CD4-positive, alpha-beta T cell treated with Interleukin-21 for 1 hour (primary cell): ENCODE measurements around the gene PARP1.

ENCODE experiments used
- DNase-seq: peaks from one replicate; pipeline ENCODE4 v3.0.0-alpha.2; 2020

Gene PARP1

DNA sequence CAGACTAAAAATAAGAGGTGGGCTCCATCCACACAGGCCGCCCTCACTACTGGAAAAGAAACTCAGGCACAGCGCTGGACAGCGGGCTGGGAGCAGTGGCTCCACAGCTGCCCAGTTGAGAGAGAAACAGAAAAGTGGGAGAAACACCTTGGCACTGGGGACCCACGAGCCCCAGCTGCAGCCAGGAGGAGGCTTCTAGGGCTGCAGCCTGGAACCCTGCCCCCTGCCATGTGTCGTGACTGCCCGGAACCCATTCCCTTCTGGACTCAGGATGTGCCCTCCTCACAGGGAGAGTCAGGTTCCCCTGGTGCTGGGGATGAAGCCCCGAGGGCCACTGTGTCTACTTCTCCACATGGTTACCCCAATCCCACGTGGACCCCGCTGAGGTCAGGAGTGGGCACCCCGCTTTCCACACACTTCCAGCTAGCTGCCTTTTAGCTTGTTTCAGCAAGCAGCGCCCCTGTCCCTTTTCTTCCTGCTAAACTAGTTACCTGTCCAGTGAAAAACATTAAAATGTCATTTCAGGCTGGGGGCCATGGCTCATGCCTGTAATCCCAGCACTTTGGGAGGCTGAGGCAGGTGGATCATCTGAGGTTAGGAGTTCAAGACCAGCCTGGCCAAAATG is 35.9 kb downstream of the PARP1 start:
- DNase-seq = no peak

DNA sequence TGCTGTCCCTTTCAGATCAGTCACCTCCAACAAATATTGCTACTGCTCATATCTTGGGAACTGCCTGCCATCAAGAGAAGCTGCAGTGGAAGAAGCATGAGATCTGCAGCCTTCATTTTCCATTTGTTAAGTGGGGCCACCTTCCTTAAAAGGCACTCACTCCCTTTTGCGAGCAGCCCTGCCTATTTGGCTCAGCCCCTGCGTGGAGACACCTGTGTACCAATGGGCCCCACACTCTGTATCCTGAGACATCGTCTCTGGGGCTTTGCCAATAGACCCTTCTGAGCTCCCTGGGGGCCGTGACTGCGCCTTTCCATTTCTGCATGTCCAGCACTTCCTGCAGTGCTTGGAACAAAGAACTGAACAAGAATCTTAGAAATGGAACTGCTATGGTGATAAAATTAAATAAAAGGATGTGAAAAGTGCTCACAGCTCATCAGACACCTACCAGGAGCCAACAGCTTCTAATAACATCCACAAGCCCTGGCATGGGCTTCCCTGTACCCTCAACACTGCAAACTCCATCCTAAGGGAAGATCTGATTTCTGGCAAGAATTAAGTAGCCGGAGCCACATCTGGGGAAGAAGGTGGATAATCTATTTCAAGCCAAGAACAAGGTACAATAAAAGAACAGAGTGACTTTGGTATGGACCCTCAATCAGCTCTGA is 36.7 kb downstream of the PARP1 start:
- no peak for DNase-seq

DNA sequence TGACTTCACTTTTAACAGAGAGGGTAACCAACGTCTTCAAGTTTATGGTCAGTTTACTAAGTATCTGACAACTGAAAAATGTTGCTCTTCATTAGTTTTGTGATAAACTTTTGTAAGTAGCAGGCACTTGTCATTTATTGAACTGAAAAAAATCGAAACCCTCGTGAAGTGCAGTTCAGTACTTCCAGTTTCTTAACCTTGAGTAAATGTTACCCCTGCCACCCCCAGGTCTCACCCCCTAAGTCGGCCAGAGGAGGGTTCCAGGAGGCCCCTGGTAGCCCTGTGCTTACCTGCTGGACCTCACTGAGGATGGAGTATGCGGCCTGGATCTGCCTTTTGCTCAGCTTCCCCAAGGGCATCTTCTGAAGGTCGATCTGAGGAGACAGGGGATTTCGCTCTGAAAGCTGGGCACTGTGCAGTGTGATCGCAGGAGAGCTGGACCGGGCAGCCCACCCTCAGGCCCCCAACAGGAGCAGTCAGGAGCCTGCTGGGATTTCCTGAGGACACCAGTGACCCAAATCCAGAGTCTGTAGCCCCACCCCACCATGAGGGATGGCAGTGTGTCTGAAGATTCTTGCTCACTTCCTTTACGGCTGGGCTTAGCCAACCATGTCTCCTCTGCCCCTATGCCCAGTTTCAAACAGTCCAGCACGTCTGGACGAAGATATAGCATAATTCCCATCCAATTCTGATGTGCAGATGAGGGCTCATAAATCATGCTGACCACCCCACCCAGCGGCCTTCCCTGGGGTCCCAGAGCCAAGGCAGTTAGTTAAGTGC is 37.6 kb downstream of the PARP1 start:
- no peak for DNase-seq

DNA sequence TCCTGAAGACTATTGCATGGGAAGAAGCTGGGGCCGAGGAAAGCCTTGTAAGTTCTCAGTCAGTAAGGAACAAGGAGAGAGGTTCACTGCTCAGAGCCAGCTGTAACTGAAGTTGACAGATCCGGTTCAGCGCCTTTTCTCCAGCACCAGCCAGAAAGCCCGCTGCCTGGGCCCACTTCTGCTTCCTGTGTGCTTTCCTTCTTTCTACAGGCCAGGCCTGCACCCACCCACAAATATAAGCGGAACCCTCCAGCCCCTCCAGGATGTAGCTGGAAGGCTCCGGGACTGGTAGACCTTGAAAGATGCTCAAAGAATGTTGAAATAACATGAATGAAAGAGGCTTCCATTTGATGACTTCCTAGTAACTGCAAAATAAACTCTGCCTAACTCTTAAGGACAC is 38.8 kb downstream of the PARP1 start:
- no peak for DNase-seq

DNA sequence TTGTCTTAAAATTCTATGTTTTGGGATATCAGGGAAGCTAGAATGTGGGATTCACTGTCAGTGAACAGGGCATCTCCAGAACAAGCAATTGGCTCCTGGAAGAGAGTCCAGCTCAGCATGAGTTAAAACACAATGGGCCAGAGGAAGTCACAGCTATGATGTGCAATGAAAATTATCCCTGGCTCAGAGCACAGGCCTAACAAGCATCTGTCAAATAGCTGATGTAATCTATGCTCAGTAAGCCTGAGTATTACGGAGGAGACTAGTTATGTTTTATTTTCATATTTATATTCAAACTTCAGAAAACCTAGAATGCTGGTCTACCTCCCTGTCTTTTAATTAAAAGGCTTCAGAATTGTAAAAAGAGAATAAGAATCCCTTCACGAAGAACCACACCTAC is 41.6 kb downstream of the PARP1 start:
- DNase-seq = no peak

DNA sequence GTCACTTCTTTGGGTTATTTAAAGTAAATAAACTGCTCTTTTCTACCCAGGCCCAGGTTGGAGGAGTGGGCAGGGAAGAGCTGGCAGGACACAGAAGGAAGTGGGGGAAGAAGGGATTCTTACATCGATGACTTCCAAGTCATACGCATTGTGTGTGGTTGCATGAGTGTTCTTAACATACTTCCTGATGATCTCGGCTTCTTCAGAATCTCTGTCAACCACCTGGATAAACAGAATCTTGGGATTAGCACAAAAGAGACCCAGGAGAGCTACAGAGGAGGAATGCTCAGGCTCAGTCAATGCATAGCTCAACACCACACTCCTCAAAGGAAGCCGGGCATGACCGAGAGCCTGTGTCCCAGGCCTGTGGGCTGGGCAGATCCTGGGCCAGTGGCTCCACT is 42.1 kb downstream of the PARP1 start:
- no peak for DNase-seq

DNA sequence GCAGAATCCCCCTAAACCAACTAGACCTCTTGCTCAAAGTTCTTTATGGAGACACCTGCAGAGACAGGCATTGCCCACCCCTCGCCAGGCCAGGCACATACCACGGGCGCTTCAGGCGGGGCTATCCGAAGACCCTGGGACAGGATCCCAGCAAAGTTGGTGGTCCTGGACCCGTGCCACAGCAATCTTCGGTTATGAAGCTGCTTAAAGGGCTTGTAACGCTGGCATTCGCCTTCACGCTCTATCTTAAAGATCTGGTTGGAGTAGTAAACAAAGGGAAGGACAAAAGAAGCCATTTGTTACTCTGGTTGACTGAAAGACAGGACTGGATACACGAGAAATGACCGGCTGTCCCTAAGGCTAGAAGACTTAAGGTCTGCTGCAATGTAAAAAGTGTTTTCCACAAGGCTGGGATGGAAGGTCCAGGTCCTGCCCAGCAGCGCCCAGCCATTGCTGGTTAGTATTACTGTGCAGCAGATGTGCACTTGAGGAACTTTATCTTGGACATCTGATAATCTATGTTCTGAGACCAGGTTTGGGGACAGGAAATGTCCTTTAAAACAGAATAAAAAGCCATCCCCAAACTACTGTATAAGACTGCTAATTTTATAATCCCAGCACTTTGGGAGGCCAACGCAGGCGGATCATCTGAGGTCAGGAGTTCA is 42.9 kb downstream of the PARP1 start:
- no peak for DNase-seq

DNA sequence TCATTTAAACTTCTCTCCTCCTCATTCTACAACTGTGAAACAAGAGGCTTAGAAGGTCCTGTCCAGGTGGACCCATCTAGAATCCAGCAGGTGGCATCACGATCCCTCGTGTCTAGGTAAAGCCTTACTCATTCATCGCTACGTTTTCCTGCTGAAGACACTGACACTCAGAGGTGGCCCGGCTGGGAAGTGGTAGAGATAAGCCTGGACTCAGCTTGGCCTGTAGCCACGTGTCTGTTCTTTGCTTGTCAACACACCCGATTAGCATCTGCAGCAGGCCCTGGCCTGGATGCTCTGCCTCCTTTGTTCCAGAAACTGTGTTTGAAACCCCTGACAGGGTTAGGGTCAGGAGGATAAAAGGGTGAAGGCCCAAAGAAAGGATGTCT is 43.4 kb downstream of the PARP1 start:
- no peak for DNase-seq

DNA sequence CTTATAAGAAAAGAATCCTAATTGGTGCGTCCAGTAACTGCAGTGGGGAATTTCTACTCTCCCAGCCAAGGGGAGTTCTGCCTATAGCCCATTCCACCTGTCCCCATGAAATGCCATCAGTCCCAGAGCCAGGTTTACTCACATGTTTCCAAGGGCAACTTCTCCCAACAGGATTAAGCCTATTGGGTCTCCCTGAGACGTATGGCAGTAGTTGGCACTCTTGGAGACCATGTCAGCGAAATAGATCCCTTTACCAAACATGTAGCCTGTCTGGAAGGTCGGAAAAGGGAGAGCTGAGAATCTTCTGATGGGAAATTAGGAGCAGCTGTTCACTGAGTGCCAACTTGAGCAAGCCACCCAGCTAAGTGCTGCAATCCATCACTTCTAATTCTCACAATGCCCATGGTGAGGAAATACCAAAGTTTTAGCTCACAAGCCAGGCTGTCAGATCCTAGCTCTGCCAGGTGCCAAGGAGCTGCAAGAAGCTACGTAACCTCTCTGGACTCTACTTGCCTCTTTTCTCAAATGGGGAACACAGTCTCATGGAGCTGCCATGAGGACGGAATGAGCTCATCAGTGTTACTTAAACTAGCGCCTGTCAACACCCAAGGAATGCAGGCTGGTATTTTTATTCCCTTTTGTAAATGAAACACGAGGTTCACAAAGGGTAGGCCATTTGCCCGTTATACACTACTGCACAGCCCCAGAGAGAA is 43.9 kb downstream of the PARP1 start:
- DNase-seq = no peak

DNA sequence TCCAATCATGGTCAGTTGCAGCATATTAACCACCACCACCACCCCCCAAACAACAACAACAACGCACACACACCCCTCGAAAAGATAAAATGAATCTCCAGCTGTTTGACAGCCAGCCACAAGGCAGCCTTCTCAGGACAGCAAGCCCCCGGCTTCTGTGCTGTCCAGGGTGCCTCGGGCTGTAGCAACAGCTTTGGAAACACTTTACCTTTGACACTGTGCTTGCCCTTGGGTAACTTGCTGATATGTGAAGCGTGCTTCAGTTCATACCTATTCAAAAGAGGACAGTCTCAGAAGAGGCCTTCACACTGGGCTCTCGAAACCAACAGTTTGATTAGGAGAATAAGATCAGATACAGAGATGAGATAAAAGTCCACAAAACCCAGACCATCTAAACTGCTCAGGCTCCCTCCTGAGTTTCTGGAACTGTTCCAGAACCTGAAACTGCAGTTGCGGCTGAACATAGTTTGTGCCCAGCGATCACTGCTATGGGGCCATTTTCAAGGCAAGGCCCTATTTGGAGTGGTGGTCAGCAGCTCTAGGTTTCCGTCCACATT is 44.9 kb downstream of the PARP1 start:
- DNase-seq = no peak

DNA sequence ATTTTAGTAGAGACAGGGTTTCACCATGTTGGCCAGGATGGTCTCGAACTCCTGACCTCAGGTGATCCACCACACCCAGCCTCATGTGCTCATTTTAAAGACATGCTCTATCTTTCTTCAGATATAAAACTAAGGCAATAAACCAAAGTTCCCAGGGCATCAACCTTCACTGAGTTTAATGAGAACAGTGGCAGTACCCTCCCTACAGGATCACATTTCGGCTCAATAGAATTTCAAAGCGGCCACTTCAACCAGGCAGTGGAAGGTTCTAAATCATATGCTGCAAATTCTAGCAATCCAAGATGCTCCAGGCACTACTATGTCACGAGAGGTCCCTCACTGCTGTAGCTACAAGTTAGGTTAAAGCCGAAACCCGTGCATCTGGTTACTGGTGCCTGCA is 45.5 kb downstream of the PARP1 start:
- DNase-seq = no peak

DNA sequence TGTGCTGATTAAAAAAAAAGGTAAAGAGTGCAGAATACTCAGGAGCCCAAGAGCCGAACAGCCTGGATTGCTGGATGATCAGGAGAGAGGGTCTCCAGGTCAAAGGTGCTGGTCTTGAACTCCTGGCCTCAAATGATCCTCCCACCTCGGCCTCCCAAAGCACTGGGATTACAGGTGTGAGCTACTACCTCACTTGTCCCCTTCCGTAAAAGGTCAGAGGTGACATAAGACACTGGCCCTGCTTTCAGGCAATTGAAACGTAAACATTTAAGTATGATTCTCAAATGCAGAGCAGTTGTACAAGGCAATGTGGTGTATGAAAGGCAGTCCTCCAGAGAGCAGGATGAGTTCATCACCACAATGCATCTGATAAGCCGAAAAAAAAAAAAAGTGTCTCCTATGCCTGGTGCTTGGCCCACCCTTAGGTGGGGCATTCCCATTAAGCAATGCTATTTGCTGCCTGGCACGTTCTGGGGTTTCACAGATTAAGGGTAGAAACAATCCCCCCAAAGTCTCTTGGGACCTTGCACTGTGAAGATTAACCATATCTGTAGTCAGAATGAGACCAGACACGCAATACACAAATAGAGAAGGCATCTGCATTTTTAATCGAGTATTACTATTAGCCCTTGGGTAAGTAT is 47.7 kb downstream of the PARP1 start:
- no peak for DNase-seq

DNA sequence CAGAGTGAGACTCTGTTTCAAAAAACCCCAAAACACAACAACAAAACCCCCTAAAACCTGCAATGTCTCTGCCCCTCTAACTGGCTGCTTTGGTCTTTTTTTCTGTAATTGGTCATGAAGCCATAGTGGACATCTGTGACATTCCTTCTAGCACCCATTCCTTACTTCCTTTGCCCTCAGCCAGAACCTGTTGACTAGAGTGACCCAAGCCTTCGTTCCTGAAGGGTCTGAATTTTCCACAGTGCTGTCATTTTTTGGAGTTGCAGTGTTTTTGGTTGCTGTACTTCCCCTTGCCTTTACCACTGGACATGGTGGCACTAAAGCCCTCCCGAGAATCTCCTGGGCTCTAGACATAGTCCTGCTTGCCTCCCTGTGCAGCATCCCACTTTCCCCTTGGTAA is 50.5 kb downstream of the PARP1 start:
- no peak for DNase-seq

DNA sequence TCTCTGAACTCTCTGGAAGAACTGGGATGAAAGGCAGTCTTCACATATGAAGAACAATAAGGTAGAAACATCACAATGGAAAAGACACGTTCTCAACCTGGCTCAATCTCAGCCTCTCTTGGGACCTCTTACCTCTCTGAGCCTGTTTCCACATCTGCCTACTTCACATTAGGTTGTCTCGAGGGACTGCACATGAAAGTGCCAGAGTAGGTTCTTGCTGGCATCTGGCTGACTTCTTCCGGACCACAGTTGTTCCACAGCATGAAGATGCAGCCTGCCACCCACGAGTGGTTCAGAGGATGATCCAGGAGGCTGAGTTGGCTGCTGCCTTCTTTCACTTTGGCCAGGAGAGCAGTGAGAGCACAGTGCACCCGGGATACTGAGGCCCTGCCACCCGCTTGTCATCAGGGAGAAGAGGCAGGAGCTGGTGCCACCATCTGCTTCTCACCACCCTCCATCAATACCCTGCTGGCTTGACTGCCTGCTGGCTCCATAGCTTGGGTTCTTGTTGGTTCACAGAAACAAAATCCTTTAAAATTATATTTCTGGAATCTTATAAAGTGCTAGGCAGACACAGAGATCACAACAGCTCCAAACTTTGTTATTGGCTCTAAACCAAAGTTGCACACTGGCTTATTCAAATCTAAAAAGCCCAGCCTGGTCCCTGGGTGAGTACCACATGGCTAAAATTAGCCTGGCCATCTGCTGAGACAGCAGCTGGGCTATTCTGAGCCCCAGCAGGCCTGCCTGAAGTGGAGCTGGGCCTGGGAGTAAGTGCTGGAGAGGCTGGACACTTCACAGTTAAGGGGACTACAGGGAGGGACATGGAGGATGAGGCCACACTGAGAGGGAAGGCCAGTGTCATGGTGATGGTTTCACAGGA is 52.0 kb downstream of the PARP1 start:
- DNase-seq = no peak

DNA sequence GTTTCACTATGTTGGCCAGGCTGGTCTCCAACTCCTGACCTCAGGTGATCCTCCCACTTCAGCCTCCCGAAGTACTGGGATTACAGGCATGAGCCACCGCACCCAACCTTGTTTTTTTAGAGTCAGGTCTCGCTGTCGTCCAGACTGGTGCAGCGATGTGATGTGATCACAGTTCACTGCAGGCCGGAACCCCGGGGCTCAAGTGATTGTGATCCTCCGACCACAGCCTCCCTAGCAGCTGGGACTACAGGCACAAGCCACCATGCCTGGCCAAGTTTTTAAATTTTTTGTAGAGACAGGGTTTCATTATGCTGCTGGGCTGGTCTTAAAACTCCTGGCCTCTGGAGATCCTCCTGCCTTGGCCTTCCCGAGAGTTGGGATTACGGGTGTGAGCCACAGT is 52.9 kb downstream of the PARP1 start:
- DNase-seq = no peak

DNA sequence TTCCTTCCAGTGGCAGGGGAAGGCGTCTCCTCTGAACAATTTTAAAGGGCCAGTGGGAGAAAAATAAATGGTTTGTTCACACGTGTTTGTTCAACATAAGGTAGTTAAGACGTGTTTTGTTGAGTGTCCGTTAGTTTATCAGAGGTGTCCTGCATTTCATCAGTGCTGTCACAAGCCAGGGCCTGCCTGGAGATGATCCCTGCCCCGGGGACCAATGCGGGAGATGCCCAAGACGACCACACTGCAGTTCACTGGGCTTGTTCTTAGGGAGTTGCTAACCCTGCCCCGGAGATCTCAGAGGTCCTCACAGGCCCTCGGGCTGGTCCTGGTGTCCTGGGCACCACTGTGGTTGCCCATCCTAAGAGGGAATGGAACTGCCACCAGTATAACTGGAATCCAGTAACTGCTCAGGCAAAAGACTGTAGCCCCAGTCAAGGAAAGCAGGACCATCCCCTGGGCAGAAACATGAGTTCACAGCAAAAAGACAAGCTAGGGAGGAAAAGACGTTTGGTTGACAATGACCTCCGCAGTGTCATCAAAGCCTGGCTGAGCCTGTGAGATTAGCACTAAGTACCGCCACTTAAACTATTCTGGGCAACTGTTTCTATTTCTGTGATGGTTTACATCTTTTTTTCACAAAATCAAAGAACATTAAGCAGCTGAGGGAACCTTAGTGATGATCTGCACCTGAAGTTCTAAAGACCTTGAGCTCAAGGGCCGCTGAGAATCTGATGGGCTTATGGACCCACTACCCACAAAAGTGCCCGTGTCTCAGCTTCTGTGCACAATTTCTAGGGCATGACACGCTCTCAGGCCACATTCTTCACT is 54.0 kb downstream of the PARP1 start:
- DNase-seq = no peak

DNA sequence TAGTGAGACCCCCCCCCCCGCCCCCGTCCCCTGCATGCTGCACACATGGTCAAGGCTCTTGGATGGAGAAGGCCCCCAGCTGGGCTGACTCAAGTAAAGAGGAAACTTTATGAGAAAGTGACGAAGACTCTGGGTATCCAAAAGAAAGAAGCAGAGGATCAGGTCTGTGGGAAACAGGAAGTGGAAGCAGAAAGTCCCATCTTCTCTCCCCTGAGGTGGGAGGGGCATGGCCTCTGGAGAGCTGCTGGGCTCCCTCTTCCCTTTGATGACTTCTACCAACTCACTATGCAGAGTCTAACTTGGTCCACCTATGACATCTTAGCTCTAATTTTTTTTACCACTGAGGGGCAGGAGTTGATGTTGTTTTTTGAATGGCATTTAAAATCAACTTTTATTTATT is 56.2 kb downstream of the PARP1 start:
- DNase-seq = no peak

DNA sequence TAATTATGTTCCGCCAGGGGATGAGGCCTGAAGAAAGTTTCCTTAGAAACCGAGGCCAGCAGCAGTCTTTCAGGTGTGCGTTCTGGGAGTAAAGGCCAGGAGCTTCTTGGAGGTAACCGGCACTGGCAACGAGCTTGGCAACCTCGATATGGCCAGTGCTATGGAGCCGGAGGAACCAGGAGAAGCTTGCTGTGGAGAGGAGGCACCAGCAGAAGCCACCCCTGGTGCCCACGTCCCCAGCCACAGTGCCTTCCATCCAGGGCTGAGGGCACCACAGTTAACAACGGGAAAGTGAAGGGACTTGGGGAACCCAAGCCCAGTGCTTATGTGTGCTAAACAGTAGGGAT is 57.4 kb downstream of the PARP1 start:
- DNase-seq = no peak

DNA sequence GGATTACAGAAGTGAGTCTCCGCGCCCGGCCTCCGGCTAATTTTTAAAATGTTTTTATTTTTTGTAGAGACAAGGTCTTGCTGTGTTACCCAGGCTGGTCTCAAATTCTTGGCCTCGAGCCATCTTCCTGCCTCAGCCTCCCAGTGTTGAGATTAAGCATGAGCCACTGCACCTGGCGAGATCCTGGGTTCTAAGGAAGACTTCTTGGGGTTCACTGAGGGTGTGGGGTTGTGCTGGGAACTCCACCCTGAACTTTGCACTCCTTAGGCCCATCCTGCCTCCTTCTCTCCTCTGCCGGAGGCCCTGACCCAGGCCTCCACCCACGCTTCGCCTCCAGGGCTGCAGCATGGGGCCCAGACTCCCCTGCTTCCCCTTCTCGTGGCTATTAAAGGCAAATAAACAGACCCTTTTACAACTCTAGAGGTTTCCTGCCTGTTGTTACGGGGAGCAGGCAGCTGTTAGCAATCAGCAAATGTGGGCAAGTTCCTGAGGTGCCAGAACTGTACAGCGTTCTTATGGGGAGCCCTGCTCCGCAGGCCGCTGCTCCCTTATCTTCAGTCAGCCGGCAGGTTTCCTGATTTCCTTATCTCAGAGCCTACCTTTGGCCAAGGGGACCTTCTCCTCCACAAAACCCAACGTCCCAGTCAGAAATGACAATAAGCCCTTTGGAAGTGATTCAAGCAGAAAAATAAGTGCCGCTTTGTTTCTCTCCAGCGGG is 57.9 kb downstream of the PARP1 start:
- DNase-seq = no peak

DNA sequence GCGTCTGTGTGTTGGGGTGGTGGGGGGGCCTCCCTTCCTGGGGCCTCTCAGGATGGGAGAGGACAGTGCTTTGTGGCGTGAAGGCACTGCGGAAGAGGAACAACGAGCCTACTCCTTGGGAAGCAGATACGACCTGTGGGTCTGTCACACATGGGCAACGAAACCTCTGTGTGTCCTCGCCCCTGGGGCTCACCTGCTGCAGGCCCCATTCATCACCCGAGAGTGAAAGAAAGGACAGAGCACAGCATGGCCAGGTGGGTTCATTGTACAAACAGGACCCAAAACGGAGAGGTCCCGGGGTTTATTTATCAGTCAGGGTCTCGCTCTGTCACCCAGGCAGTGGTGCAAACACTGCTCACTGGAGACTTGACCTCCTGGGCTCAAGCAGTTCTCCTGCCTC is 58.8 kb downstream of the PARP1 start:
- no peak for DNase-seq
